Measurements from ENCODE around the gene CDK2AP2.

The CDK2AP2 gene

GRCh38 chr11:67525275-67525976, 17.5 kb upstream of the CDK2AP2 start:
- H3F3A ChIP-seq (ENCODE audit: insufficient read depth, low read length) = no peaks in the 10 kb centered on the region
- no peak for TF ChIP-seq EZH2 (IDR thresholded peaks at IDR 0.05; ENCODE audit: borderline replicate concordance, low read length)
- no peak for TF ChIP-seq CTCF (IDR thresholded peaks at IDR 0.05; ENCODE audit: low read length)
- no peak overlapping the region for H2AFZ ChIP-seq (ENCODE audit: low read length)
- H3K27me3 ChIP-seq (ENCODE audit: insufficient read depth, low read length) = peaks cover 11% of the 10 kb centered on the region; the same call in 1 of the 2 replicates
- H3K36me3 ChIP-seq (ENCODE audit: insufficient read depth, low read length) = no peaks in the 10 kb centered on the region
- no peak overlapping the region for H3K9ac ChIP-seq (ENCODE audit: low read length)
- H3K4me1 ChIP-seq (ENCODE audit: insufficient read depth, low read length, severe bottlenecking) = peaks cover 7% of the 10 kb centered on the region
- no peaks in the 10 kb centered on the region for H4K20me1 ChIP-seq (ENCODE audit: insufficient read depth, low read length)
- no peak overlapping the region for H3K27ac ChIP-seq (ENCODE audit: low read depth, low read length, poor library complexity, severe bottlenecking)
- H3K79me2 ChIP-seq (ENCODE audit: insufficient read depth, low read length) = no peaks in the 10 kb centered on the region
- H3K9me3 ChIP-seq (ENCODE audit: low read length) = no peaks in the 10 kb centered on the region
- no peak overlapping the region for H3K4me3 ChIP-seq (ENCODE audit: low read depth, low read length, poor library complexity, severe bottlenecking)
- H3K9me2 ChIP-seq (ENCODE audit: low read depth, low read length) = no peaks in the 10 kb centered on the region
- no peak overlapping the region for H3K4me2 ChIP-seq (ENCODE audit: low read length)

- no peak overlapping the region for H3K4me3 ChIP-seq (ENCODE audit: low read depth, low read length, poor library complexity, severe bottlenecking)
- no peak overlapping the region for H3K9ac ChIP-seq (ENCODE audit: low read length)
- peaks cover 11% of the 10 kb centered on the region; the same call in 1 of the 2 replicates for H3K27me3 ChIP-seq (ENCODE audit: insufficient read depth, low read length)
- no peak overlapping the region for H3K27ac ChIP-seq (ENCODE audit: low read depth, low read length, poor library complexity, severe bottlenecking)
- no peak overlapping the region for H2AFZ ChIP-seq (ENCODE audit: low read length)
- TF ChIP-seq CTCF (IDR thresholded peaks at IDR 0.05; ENCODE audit: low read length) = no peak
- H3K79me2 ChIP-seq (ENCODE audit: insufficient read depth, low read length) = no peaks in the 10 kb centered on the region
- H3K9me2 ChIP-seq (ENCODE audit: low read depth, low read length) = no peaks in the 10 kb centered on the region
- no peaks in the 10 kb centered on the region for H3K9me3 ChIP-seq (ENCODE audit: low read length)
- no peaks in the 10 kb centered on the region for H3K36me3 ChIP-seq (ENCODE audit: insufficient read depth, low read length)
- H3F3A ChIP-seq (ENCODE audit: insufficient read depth, low read length) = no peaks in the 10 kb centered on the region
- no peaks in the 10 kb centered on the region for H4K20me1 ChIP-seq (ENCODE audit: insufficient read depth, low read length)
- no peak overlapping the region for H3K4me2 ChIP-seq (ENCODE audit: low read length)
- no peaks in the 10 kb centered on the region for H3K4me1 ChIP-seq (ENCODE audit: insufficient read depth, low read length, severe bottlenecking)
Observed at GRCh38 chr11:67524480-67524808, 16.5 kb upstream of the CDK2AP2 start.

- Histone ChIP-seq H3K4me2 (ENCODE audit: low read length) (no peak overlapping the region), H3K79me2 (ENCODE audit: insufficient read depth, low read length) (no peaks in the 10 kb centered on the region), H3K9me2 (ENCODE audit: low read depth, low read length) (no peaks in the 10 kb centered on the region), H2AFZ (ENCODE audit: low read length) (no peak overlapping the region), H3F3A (ENCODE audit: insufficient read depth, low read length) (no peaks in the 10 kb centered on the region), H3K36me3 (ENCODE audit: insufficient read depth, low read length) (no peaks in the 10 kb centered on the region), H4K20me1 (ENCODE audit: insufficient read depth, low read length) (no peaks in the 10 kb centered on the region), H3K27me3 (ENCODE audit: insufficient read depth, low read length) (peaks cover 11% of the 10 kb centered on the region; the same call in 1 of the 2 replicates), H3K4me3 (ENCODE audit: low read depth, low read length, poor library complexity, severe bottlenecking) (no peak overlapping the region), H3K4me1 (ENCODE audit: insufficient read depth, low read length, severe bottlenecking) (no peaks in the 10 kb centered on the region), H3K27ac (ENCODE audit: low read depth, low read length, poor library complexity, severe bottlenecking) (no peak overlapping the region), H3K9ac (ENCODE audit: low read length) (no peak overlapping the region), H3K9me3 (ENCODE audit: low read length) (no peaks in the 10 kb centered on the region)
- no peak for TF ChIP-seq CTCF (IDR thresholded peaks at IDR 0.05; ENCODE audit: low read length)
- TF ChIP-seq EZH2 (IDR thresholded peaks at IDR 0.05; ENCODE audit: borderline replicate concordance, low read length) = no peak
Observed at GRCh38 chr11:67523556-67524479, 15.9 kb upstream of the CDK2AP2 start.
